HPDE6-E6E7 (cell line): Measurements from ENCODE around the gene CDKN2AIP.
"Not testable (repeated sequence)": the region's sequence is repeated elsewhere in the genome, so short reads cannot be mapped to it uniquely, and the experiment has no call there.

Source experiments
- DNase-seq: peaks from one replicate; pipeline ENCODE4 v3.0.0; 2011; ENCODE audit warnings: missing footprints; ENCODE audit errors: extremely low spot score

Gene CDKN2AIP

DNA sequence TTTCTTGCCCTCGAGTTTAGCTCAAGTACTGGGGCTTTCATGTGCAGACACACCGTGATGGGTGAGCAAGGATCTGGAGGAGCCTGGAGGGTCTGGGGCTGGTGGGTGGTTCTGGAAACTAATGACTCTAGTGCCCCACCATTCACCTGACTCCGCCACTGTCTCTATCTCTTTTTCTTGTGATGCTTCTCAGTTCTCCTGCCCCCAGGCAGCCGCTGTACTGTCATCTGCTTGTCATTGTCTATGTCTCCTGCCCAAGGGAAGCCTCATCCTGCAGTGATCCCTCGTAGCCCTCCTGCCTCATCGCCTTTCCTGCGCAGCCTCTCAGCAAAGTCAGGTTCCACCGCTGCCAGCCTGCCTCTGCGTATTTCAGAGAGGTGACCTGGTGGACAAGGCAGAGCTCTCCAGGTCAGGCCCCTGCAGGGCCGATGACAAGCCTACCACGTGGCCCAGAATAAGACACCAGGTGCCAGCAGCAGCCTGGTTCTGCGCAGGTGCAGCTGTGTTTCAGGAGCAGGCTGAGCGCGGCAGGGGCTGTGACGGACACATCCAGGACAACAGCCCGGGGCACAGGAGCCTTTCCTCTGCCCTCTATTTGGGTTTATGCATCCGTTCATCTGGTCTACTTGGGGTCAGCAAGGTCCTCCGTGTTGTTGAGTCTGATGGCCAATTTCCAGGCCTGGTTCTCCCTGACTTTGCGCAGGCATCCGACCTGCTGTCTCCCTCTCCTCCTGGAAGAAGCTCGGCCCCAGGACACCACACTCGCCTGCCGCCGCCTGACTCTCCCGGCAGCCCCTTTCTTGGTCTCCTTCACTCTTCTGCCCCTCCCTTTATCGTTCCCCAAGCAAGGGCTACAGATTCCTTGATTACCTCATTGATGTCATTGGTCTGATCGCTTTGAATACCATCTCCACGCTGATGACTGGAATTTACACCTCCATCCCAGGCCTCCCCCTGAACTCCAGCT, 30.9 kb upstream of the CDKN2AIP start:
- no peak for DNase-seq

DNA sequence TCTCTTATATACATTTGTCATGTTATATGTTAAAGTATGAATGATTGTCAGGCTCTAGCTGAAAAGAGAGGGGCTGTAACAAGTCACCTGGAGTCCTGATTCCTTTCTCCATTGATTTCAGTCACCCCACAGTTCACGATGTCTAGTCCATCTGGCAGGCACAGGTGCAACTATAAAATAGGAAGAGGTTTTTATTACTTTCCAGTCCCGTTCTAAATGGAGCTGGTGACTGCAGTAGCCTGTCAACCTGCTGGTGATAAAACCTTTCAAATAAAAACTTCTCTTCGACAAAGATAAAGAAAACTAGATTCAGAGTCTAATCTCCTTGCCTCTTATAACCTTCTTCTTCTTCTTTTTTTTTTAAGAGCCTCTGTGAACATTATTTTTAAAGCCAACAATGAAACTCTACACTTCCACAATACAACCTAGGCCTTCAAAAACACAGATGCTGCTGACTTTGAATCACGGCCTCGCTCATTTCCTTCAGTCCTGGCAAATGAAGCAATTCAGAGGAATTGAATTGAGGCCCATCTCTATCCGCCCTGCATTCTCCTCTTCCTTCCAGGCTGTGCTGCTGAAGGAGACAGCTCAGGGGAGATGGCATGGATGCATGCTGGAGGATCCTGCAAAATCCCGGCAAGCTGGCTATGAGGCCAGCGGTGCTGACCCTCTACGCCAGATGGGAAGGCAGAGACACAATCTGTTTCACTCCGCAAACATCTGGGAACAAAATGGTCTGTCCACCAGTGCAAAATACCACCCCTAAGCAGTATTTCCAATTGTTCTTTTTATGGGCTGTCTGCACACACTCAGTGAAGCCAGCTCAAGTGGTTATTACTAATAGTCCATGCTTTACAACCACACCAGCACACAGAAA, 27.3 kb upstream of the CDKN2AIP start:
- no peak for DNase-seq

DNA sequence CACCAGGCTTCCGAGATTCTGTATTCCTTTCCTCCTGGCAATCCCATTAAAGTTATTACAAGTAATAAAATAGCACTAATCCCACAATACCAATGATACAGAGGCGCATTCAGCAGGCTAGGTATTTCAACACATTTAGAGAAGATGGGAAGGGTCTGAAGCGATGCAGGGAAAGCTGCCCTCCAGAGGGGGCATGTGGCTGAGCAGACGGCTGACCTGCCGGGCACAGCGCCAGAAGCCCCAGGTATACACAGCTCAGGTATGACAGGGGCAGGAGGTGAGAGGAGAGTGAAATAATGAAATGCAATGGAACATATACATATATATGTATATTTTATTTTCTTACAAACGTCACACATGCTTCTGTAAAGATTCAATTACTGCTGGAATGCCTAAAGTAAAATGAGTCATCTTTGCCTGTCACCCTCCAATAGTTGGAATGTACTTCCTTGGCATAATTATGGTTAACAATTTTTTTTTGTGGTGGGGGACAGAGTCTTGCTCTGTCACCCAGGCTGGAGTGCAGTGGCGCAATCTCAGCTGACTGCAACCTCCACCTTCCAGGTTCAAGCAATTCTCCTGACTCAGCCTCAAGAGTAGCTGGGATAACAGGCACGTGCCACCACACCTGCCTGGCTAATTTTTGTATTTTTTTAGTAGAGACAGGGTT, 21.3 kb upstream of the CDKN2AIP start:
- DNase-seq: peak; percentile 64

GRCh38 chr4:183424109-183424744, 20.2 kb upstream of the CDKN2AIP start:
- DNase-seq: no peak

- no peak for DNase-seq
Measured at GRCh38 chr4:183426507-183426906, 17.9 kb upstream of the CDKN2AIP start.

DNA sequence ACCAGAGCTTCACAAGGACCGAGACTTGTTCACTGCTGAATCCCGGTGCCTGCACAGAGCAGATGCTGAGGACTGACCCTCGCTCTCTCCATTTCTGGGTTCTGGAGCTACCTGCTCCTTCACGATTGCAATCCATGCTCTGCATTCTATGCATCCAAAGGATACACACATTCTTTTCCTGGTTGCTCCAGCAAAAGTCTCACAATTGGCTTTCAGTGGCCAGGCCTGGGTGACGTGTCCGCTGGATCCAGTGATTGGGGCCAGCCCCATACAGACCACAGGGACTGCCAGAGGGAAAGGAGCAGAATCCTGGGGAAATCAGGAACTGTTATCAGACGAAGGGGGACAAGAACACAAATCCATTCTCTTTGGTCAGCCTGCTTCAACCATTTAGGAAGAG, 14.9 kb upstream of the CDKN2AIP start:
- DNase-seq: no peak

GRCh38 chr4:183430317-183430993, 14.0 kb upstream of the CDKN2AIP start:
- DNase-seq: no peak

GRCh38 chr4:183430994-183431347, 13.5 kb upstream of the CDKN2AIP start:
- DNase-seq: no peak

DNA sequence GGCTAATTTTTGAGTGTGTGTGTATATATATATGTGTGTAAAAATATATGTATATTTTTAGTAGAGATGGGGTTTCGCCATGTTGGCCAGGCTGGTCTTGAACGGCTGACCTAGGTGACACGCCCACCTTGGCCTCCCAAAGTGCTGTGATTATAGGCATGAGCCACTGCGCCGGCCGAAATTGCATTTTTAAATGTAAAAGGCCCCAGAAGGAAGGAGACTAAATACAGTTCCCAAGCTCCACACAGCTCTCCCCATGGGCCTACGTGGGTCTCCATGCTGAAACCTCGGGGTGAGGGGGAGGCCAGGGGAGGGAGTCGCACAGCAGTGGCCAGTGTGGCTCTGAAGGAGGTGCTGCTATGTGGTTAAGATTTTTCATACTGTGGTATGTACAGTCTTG, 12.8 kb upstream of the CDKN2AIP start:
- no peak for DNase-seq

GRCh38 chr4:183433183-183433582, 11.3 kb upstream of the CDKN2AIP start:
- DNase-seq: not testable (repeated sequence)

DNA sequence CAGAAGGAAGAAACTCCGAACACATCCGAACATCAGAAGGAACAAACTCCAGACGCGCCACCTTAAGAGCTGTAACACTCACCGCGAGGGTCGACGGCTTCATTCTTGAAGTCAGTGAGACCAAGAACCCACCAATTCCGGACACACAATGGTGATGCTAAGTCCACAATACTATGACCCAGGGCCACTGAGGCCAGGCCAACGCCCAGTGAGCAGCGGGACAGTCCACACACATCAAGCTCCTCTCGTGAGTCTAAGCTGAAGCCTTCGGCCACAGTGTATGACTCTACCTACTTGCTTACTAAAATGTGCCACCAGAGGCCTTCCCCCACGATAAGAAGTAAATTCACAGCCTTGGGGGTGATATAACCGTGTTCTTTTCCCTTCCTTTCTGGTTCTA, 10.2 kb upstream of the CDKN2AIP start:
- no peak for DNase-seq

DNA sequence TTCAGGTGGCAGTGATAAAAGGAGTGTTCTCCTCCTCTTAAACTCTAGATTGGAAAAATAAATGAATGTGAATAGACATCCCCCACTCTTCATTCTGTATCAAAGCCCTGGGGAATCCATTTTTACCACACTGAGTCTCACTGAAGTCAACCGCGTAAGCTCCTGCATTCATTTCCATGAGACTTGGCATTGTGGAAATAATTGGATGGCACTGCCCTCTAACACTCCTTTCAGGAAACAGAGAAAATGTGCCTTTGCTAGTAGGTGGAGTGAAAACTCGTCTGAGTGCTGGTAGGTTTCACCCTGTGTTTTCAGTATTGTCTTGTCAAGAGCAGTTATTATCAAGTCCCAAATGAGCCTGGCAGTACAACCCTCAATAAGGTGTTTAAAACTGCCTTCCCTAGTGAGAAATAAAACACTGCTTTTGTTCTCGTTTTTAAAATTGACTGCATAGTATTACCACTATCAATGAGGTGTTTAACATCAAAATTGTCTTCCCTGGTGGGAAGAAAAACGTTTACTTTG, 9.7 kb upstream of the CDKN2AIP start:
- DNase-seq: no peak

DNA sequence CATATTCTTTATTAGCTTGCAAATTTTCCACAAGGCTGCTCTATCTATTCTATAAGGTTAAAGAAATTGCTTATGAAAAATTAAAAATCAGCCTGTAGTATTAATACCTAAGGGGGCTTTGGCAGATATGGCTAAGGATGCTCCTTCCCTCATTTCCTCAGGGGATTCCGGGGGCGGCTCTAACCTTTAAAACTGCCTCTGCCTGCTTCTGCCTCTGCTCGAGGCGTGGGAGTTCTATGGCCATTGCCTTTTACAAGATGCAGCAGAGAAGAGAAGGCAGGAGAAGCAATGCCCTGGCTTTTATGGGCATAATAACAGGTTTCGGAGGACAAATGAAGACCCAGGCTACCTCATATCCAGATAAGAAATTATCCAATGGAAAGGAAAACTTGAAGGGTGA, 8.6 kb upstream of the CDKN2AIP start:
- DNase-seq: no peak

- DNase-seq: no peak
Measured at GRCh38 chr4:183436417-183436816, 8.0 kb upstream of the CDKN2AIP start.

DNA sequence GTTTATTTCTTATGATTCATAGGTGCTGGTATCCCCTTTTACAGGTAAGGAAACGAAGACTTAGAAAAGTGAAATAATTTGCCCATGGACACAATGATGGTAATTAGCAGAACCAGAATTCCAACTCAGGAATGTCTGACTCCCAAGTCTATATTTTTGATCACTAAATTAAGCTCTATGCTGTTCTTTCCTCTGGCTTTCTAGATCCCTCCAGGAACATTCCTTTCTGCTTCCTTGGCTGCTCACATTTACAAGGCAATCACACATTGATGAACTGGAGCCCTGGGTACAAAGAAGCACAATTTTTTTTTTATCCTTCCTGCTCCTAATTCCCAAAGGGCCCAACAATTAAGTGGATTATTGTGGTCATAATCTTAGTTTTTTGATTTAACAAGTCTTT, 7.0 kb upstream of the CDKN2AIP start:
- no peak for DNase-seq

DNA sequence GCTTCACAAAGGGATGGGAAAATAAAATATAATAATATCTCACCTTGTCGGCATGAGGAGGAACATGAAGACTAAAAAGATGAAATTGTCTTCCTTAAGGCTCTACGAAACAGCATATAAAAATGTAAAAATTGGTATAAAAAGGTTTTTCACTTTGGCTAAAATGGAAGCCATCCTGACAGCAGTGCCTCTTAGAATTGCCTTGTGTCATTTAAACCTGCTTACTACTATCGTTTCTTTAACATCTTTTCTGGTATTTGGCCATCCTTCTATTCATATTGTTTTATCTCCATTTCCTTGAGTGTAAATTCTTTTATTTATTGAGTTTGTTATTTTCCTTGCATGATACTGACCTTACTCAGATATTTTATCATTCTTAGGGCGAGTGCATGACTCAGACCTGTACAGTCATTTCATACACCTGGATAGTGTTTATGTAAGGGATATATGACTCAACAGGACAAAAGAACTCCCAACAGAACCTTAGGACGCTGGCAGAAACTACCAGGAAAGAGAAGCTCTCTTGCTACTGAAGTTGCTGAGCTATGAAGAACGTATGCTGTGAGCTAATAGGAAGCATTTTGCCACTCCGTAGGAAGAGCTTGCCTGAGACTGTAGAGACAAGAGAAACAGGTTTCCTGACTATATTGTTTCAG, 5.8 kb upstream of the CDKN2AIP start:
- peak; percentile 78 for DNase-seq

DNA sequence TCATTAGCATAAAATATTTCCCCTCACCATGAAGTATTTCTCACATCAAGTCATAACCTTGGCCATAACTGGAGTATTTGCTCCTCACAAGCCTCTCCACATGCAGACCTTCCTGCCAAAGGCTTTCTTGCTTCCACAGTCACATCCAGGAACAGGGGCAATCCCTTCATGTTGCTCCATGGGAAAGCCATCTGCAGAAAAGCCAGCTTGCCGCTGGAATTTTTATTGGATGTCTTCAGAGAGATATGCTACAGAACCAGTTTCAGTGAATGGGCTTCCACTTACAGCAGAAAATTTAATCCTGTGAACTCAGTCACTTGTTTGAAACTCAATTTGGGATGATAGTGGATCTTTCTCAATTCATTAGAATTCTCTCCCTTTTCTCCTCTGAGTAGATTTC, 3.2 kb upstream of the CDKN2AIP start:
- DNase-seq: no peak

GRCh38 chr4:183443655-183444213, 702 bp upstream of the CDKN2AIP start:
- DNase-seq: no peak

- DNase-seq: no peak
Measured at GRCh38 chr4:183445097-183445428, 627 bp downstream of the CDKN2AIP start.

DNA sequence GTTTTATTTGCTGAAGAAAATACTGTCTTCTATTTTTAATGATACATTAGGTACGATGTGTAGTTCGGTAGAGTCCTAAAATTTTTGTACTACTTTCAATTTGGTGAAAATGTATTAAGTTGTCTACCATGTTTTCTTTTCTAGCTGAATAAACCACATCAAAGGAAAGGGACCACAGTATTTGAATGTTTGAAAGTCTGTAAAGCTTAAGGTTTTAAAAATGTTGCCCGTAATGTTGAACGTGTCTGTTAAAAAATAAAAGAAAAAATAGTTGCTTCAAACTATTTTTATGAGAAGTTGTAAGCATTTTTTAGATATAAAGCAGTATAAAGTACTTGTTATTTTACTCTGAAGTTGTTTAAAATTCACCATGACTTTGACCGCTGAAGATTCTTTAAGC, 3.2 kb downstream of the CDKN2AIP start:
- DNase-seq: no peak
